ENCODE results near the gene C4BPA.

C4BPA gene

DNA sequence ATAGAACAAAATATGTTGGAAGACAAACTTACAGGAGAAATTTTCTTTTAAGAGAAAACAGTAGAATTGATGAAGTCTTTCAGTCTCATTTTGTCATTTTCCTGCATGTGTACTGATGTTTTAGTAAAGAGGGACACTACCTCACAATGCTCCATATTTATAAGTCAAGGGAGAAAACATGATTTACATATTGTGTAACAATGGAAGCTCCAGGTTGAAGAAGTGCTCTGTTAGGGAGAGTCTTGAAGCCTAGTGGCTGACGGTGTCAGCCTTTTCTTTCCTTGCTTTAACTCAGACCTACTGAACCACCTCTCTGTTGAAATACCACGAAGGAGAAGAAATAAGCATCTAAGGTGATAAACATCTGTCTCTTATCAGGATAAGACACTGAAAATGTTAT lies 75.0 kb downstream of the C4BPA start:
- DNase-seq (ENCODE audit: low read depth in 1 of 2, low spot score in 1 of 2), result no peak

GRCh38 chr1:207181847-207182246 lies 77.8 kb downstream of the C4BPA start:
- DNase-seq (ENCODE audit: low read depth in 1 of 2, low spot score in 1 of 2), result no peak

DNA sequence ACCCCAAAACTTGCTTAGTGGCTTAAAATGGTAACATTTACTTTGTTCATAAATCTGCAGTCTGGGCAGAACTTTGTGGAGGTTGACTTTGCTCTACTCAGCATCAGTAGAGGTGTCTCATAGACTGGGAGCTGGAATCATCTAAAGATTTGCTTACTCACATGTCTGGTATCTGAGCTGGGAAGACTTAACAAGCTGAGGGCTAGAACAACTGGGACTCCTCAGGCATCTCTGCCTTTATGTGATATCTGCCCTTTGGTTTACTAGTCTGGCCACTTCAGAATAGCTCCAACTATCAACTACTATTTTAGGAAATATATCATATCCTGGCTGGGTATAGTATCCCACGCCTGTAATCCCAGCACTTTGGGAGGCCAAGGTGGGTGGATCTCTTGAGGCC lies 82.5 kb downstream of the C4BPA start:
- DNase-seq (ENCODE audit: low read depth in 1 of 2, low spot score in 1 of 2), result no peak

DNA sequence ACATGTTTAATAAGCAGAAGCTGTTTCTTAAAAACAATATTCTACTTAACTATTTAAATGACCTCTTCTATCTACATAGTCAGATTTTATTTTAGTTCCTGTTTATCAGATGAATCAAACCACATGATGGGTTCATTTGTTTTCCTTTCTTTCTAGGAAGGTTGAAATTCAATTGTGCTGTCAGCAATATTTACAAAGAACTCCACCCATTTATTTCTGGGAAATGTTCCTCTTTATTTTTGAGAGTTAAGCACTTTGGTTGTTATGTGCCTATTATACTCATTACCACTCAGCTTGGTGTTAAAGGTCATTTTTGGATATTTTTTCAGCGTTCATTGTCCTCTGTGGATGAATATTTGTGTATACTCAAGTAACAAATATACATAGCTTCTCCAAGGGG lies 84.9 kb downstream of the C4BPA start:
- DNase-seq (ENCODE audit: low read depth in 1 of 2, low spot score in 1 of 2), result no peak

DNA sequence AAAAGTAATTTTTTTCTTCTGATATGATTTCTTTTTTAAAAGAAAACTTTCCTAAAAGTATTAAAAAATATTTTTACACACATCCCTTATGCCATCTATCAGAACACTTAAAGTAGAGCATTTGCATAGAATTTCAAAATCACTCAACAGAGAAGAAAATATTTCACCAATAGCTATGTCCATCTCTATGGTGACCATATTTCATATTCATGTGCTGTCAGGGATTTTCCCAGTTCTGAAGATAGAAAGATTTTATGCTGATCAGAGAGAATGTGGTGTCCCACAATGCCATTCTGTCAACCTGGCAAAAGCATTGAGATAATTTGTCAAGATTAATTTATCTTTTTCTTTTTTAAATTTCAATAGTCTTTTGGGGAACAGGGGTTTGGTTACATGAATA lies 87.0 kb downstream of the C4BPA start:
- DNase-seq (ENCODE audit: low read depth in 1 of 2, low spot score in 1 of 2), result no peak

- no peak for DNase-seq (ENCODE audit: low read depth in 1 of 2, low spot score in 1 of 2)
These were observed 87.7 kb downstream of the C4BPA start for GRCh38 chr1:207191776-207192175.

DNA sequence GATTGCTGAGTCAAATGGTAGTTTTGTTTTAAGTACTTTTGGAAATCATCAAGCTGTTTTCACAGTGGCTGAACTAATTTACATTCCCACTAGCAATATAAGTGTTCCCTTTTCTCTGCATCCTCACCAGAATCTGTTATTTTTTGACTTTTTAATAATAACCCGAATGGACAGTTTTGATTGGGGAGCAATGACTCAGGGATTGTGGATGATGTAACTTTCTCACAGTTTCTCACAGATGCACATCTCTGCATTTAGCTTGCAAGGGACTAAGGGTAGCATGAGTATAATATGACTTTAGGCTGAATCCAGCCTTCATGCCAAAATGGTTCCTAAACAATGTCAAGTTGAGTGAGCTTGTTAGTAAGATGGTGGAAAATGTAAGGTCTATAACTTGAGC lies 90.2 kb downstream of the C4BPA start:
- no peak for DNase-seq (ENCODE audit: low read depth in 1 of 2, low spot score in 1 of 2)

All from activated T-helper 1 cell treated with anti-CD3 and anti-CD28 coated beads, Interleukin-2, amount 50 U/mL, for 16 hours (primary cell).